Transverse colon (tissue), 4 donors: ENCODE results near the gene GPHA2. TPM values are rescaled to one million over a fixed set of nuclear protein-coding genes. Genes with fewer than 3 reads are reported as not detected.

ENCODE experiments used
- DNase-seq: peaks from one replicate; pipeline ENCODE4 v3.0.0-alpha.2; 2019
- H3K27ac ChIP-seq, 4 donors: fragments of 200-600 bp; sonication (generic); 2 replicates each; pipeline ENCODE4 v1.5.1; 2016 to 2018; ENCODE audit warnings: inconsistent platforms in 4 of 4
- H3K27me3 ChIP-seq: fragments of 200-600 bp; sonication (generic); 2 replicates; pipeline ENCODE4 v1.5.1; 2017; ENCODE audit warnings: inconsistent platforms
- H3K36me3 ChIP-seq, 4 donors: fragments of 200-600 bp; sonication (generic); 2 replicates each; pipeline ENCODE4 v1.5.1; 2017 to 2019; ENCODE audit warnings: inconsistent platforms in 4 of 4
- H3K4me1 ChIP-seq, 4 donors: fragments of 200-600 bp; sonication (generic); 2 replicates each; pipeline ENCODE4 v1.5.1; 2017 to 2020; ENCODE audit warnings: inconsistent platforms in 4 of 4
- H3K4me3 ChIP-seq, 4 donors: fragments of 200-600 bp; sonication (generic); 1 replicate in 1 of 4; 2 replicates in 3 of 4; pipeline versions ENCODE4 v1.5.1 to v1.6.1; 2017 to 2019; ENCODE audit warnings: inconsistent platforms in 4 of 4
- H3K9me3 ChIP-seq, 2 donors: fragments of 200-600 bp; sonication (generic); 2 replicates each; pipeline ENCODE4 v1.5.1; 2017 to 2019; ENCODE audit warnings: inconsistent platforms in 2 of 2
- CTCF ChIP-seq, 5 experiments: fragments of 200-600 bp in 3 of 5; fragments of 450-650 bp in 2 of 5; sonication (generic) in 3 of 5; IDR thresholded peaks; 1 replicate in 2 of 5; 2 replicates in 3 of 5; pipeline ENCODE4 v1.5.1; 2016 to 2017; ENCODE audit warnings: antibody characterized with exemption in 5 of 5, inconsistent platforms in 3 of 5, mild to moderate bottlenecking in 2 of 5, moderate library complexity in 1 of 5
- EP300 ChIP-seq: sonication (generic); formaldehyde crosslinking; IDR thresholded peaks from one replicate; pipeline ENCODE4 v1.6.1; 2017; ENCODE audit warnings: antibody characterized with exemption, low read depth
- POLR2A ChIP-seq: fragments of 450-650 bp; IDR thresholded peaks from one replicate; pipeline ENCODE4 v1.6.1; 2016; ENCODE audit warnings: antibody characterized with exemption, mild to moderate bottlenecking, moderate library complexity
- POLR2AphosphoS5 ChIP-seq, 3 donors: sonication (generic); formaldehyde crosslinking; IDR thresholded peaks; one replicate each; pipeline ENCODE4 v1.6.1; 2016; ENCODE audit warnings: antibody characterized with exemption in 3 of 3
- WGBS, 2 donors: methylation state at CpG; one replicate each; pipeline ENCODE4 v1.1.5; 2018; ENCODE audit warnings: low coverage in 1 of 2; 5-methylcytosine and 5-hydroxymethylcytosine counted together
- in situ Hi-C, 4 donors: fragments of 200-750 bp; cut with MboI; loops; one replicate each; pipeline versions ENCODE4 v1.15.0 to v1.15.1; 2017; ENCODE audit warnings: low sequenced_read_pairs in 3 of 4, low pct_ligation_motif_present in 1 of 4, low pct_unique_long_range_greater_than_20kb in 1 of 4
- intact Hi-C: fragments of 100-400 bp; cut with DNase I; formaldehyde crosslinking; loops from one replicate; pipeline ENCODE4 v1.15.1; 2023; ENCODE audit warnings: low total_unique reads
- total RNA-seq, 4 donors: library from RNA; depleted of rRNA; stranded (reverse); fragments of >200 nt; gene quantifications; one replicate each; pipeline ENCODE4 v1.1.0, GENCODE V29; 2016

Gene GPHA2
- total RNA-seq, 4 donors from 2014 or later, result 6.0 TPM; not detected in 3

- 55% methylated on average over 8 of the region's 10 CpGs; no CpG with 5 or more reads in 1 of the 2 donors for whole genome bisulfite sequencing, 2 donors
These were observed 42.9 kb downstream of the GPHA2 start for GRCh38 chr11:64892838-64893193.

GRCh38 chr11:64892411-64892831 is 43.3 kb downstream of the GPHA2 start:
- peaks cover 19 to 31% (median 24%) of the 10 kb centered on the region in 4 donors for H3K4me1 ChIP-seq
- H3K36me3 ChIP-seq, result peaks cover 0 to 4% (median 2%) of the 10 kb centered on the region in 4 donors
- TF ChIP-seq POLR2A (no peak), POLR2AphosphoS5 (IDR thresholded peaks at IDR 0.05) (peak in 1 of 3 donors; percentile 66), CTCF (IDR thresholded peaks at IDR 0.05) (no peak)
- DNase-seq, result peak; percentile 39
- in situ Hi-C loops, result loop anchor here in 3 of 4 donors (5.0 to 10.0 kb wide), 2 partner anchors 45 to 48 kb away; partner anchors contain the start of gene CDC42BPG (in 1 of the 3)
- intact Hi-C loops, result no loop called here
- peak overlapping the region; percentile 21 to 72 (median 60) for H3K4me3 ChIP-seq
- no peaks in the 10 kb centered on the region for H3K27me3 ChIP-seq
- peak overlapping the region; percentile 88 to 96 (median 94) for H3K27ac ChIP-seq
- H3K9me3 ChIP-seq, result no peaks in the 10 kb centered on the region
- WGBS, 2 donors, result 37 to 39% methylated on average over 2 to 11 of the region's 11 CpGs

More at GRCh38 chr11:64892838-64893193, 42.9 kb downstream of the GPHA2 start:
- intact Hi-C loops (no loop called here), in situ Hi-C loops (loop anchor here in 3 of 4 donors (5.0 to 10.0 kb wide), 2 partner anchors 46 to 48 kb away; partner anchors contain the start of gene CDC42BPG (in 1 of the 3))
- no peaks in the 10 kb centered on the region for H3K27me3 ChIP-seq
- peaks cover 0 to 8% (median 2%) of the 10 kb centered on the region in 4 donors for H3K36me3 ChIP-seq
- H3K9me3 ChIP-seq, result no peaks in the 10 kb centered on the region
- TF ChIP-seq CTCF (IDR thresholded peaks at IDR 0.05) (no peak), POLR2A (no peak), POLR2AphosphoS5 (IDR thresholded peaks at IDR 0.05) (no peak), EP300 (no peak)
- DNase-seq, result no peak
- H3K4me3 ChIP-seq, result peak overlapping the region; percentile 21 to 72 (median 60)
- peaks cover 16 to 27% (median 21%) of the 10 kb centered on the region in 4 donors for H3K4me1 ChIP-seq
- peak overlapping the region; percentile 88 to 96 (median 94) for H3K27ac ChIP-seq

- Histone ChIP-seq H3K4me1 (peaks cover 20 to 37% (median 24%) of the 10 kb centered on the region in 4 donors), H3K27me3 (no peaks in the 10 kb centered on the region), H3K36me3 (peaks cover 0 to 3% (median 0%) of the 10 kb centered on the region in 4 donors), H3K4me3 (peak overlapping the region; percentile 21 to 72 (median 60)), H3K9me3 (no peaks in the 10 kb centered on the region), H3K27ac (peak overlapping the region; percentile 88 to 96 (median 94))
- 0 to 47% methylated on average over 1 to 5 of the region's 5 CpGs for WGBS, 2 donors
- intact Hi-C loops, result no loop called here
- no peak for DNase-seq
- in situ Hi-C loops, result loop anchor here in 3 of 4 donors (5.0 to 10.0 kb wide), 2 partner anchors 45 to 47 kb away; partner anchors contain the start of gene CDC42BPG (in 1 of the 3)
- TF ChIP-seq POLR2AphosphoS5 (IDR thresholded peaks at IDR 0.05) (no peak), EP300 (no peak), POLR2A (no peak), CTCF (IDR thresholded peaks at IDR 0.05) (no peak)
These were observed 43.8 kb downstream of the GPHA2 start for GRCh38 chr11:64891880-64892279.

- in situ Hi-C loops, result loop anchor here in 3 of 4 donors (5.0 to 10.0 kb wide), 2 partner anchors 44 to 47 kb away; partner anchors contain the start of gene CDC42BPG (in 1 of the 3)
- Histone ChIP-seq H3K4me3 (peak overlapping the region; percentile 21 to 72 (median 60)), H3K4me1 (peaks cover 20 to 38% (median 24%) of the 10 kb centered on the region in 4 donors), H3K36me3 (peaks cover 0 to 3% (median 0%) of the 10 kb centered on the region in 4 donors), H3K9me3 (no peaks in the 10 kb centered on the region), H3K27ac (peak overlapping the region; percentile 88 to 96 (median 94)), H3K27me3 (no peaks in the 10 kb centered on the region)
- peak; percentile 87 for DNase-seq
- TF ChIP-seq CTCF (IDR thresholded peaks at IDR 0.05) (no peak), POLR2AphosphoS5 (IDR thresholded peaks at IDR 0.05) (peak in 2 of 3 donors; percentile 73 to 85), EP300 (peak; percentile 80), POLR2A (peak; percentile 72)
- 37 to 68% methylated on average over 6 to 25 of the region's 25 CpGs for WGBS, 2 donors
- intact Hi-C loops, result no loop called here
These were observed 44.4 kb downstream of the GPHA2 start for GRCh38 chr11:64891215-64891848.
